GM21423 (cell line): ENCODE data around the gene PPL.

Experiments
- ATAC-seq: cut with Tn5 transposase; IDR thresholded peaks from one replicate; pipeline ENCODE4 v1.9.1; 2021; ENCODE audit warnings: mild to moderate bottlenecking, moderate library complexity; ENCODE audit not compliant: unreplicated experiment

Gene PPL

DNA sequence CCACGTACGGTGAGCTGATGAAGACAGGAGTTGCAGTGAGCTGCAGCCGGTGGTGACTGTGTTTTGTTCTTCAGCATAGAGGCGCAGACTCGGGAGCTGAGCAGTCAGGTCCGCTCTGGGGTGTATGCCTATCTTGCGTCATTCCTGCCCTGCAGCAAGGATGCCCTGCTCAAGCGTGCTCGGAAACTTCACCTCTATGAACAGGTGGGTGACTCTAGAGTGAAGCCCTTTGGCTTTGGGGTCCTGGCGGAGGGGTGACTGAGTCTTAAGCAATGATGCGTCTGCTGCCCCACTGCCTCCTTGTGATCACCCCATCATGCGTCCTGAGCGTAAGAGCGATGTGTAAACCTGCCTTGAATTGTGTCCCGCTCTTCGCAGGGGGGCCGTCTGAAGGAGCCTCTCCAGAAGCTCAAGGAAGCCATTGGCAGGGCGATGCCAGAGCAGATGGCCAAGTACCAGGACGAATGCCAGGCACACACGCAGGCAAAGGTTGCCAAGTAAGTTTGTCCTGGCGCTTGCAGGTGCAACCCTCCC is 66.7 kb downstream of the PPL start:
- no peak for ATAC-seq

DNA sequence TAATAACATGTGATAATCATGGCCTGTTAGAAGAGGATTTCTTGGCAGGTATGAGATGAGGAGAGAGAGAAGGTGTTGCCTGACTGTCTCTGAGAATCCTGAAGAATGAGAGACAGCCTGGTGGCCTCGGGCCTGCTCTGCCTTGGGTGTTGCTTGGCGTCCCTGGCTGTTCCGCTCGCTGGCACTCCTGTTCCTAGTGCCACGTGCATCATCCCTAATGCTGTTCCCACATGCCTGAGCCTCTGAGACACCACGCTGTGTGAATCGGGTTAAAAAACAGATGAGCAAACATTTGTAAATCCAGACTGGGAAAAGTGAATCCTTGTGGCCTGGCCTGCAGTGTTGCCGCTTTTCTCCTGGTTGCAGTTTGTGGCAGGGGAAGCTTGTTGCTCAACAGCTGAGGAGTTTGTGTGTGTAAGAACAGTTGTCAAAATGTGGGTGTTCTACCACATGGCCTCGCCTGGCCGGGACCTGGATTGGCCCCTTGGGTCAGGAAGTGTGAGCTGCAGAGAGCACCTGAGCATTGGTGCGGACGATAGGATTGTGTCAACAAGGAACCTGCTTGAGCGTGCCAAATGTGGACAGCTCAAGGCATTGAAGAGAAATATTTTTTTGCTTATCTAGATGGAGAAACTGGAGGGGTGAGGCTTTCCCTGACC is 67.7 kb downstream of the PPL start:
- ATAC-seq, result no peak

DNA sequence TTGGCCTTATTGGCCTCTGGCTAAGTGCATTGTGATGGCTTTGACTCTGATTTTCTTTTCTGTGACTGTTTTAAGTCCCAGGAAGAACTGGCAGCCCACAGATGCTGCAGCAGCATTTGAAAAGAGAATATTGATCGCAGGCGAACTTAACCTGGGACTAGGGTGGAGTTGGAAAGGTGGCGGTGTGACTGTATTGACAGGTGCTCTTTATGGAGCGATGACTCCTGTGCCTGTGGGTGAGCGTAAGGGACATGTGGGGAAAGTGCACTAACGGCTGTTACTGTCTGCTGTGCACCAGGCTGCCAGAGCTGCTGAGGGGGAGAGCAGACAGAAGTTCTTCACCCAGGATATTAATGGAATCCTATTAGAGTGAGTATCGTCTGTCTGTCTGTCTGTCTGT is 68.4 kb downstream of the PPL start:
- no peak for ATAC-seq

- ATAC-seq, result peak; percentile 67
Observed at GRCh38 chr16:4868026-4868425, 68.9 kb downstream of the PPL start.

DNA sequence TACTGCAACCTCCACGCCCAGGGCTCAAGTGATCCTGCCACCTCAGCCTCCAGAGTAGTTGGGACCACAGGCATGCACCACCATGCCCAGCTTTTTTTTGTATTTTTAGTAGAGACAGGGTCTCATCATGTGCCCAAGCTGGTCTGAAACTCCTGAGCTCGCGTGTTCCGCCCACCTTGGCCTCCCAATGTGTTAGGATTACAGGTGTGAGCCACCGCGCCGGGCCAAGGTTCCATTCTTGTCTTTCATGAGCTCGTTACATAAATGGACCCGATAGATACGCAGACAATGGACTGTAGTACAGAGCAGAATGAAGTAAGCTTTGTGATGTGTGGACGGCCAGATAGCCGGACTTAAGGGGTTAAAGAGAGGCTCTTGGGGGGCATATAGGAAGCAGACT is 70.4 kb downstream of the PPL start:
- no peak for ATAC-seq

GRCh38 chr16:4865231-4865860 is 71.6 kb downstream of the PPL start:
- ATAC-seq, result no peak

- no peak for ATAC-seq
Observed at GRCh38 chr16:4864728-4865127, 72.2 kb downstream of the PPL start.

GRCh38 chr16:4862639-4863038 is 74.3 kb downstream of the PPL start:
- no peak for ATAC-seq

- no peak for ATAC-seq
Observed at GRCh38 chr16:4860727-4861342, 76.1 kb downstream of the PPL start.

DNA sequence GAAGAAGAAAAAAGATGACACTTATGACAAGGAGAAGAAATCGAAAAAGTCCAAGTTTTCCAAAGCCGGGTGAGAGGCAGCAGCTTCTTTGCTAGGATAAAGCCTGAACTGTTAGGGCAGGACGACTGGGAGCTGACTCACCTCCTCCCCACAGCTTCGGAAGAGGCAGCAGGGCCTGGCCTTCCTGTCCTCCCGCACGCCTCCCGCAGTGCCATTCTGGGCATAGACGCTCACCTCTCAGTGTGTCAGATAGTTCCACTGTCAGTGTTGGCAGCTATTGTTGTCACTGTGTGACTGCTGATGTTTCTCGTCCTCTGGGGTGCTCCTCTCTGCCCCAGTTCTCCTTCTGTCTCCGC is 77.1 kb downstream of the PPL start:
- no peak for ATAC-seq

GRCh38 chr16:4859190-4859899 is 77.6 kb downstream of the PPL start:
- ATAC-seq, result no peak

- ATAC-seq, result no peak
Observed at GRCh38 chr16:4855804-4856203, 81.1 kb downstream of the PPL start.

DNA sequence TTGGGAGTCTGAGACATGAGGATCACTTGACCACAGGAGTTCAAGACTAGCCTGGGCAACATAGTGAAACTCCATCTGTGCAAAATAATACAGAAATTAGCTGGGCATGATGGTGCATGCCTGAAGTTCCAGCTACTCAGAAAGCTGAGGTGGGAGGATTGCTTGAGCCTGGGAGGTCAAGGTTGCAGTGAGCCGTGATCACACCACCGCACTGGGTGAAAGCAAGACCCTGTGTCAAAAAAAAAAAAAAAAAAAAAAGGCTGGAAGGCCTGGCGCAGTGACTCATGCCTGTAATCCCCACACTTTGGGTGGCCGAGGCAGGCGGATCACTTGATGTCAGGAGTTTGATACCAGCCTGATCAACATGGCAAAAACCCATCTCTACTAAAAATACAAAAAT is 81.6 kb downstream of the PPL start:
- no peak for ATAC-seq

GRCh38 chr16:4852221-4852872 is 84.6 kb downstream of the PPL start:
- ATAC-seq, result no peak

GRCh38 chr16:4850211-4850610 is 86.7 kb downstream of the PPL start:
- ATAC-seq, result no peak

- peak; percentile 9 for ATAC-seq
Observed at GRCh38 chr16:4847774-4848587, 89.0 kb downstream of the PPL start.

- ATAC-seq, result peak; percentile 86
Observed at GRCh38 chr16:4846901-4847773, 89.8 kb downstream of the PPL start, which contains the start of the genes GLYR1 and UBN1. GLYR1 (minus strand) TSS chr16:4847288; CDS start chr16:4847265, 23 bp downstream. UBN1 (plus strand) TSS chr16:4847481; CDS start chr16:4852918, 5,437 bp downstream.

DNA sequence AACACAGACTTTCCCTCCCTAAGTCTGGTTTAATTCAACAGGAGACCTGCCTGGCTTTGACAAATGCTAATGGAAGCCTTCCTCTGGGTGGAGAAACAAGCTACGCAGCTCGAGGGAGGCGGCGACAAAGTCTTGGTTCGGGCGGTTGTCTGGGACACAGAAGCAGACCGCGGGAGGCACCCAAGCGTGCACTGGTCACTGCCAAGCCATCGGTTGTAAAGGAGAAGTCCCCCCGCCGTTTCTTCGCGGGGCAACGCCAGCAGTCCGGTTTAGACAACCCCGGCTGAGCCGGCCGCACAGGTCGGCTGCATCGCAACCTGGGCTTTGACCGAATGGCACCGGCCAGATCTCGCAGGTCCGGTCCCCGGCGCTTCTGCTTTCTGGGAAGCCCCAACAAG is 90.4 kb downstream of the PPL start:
- ATAC-seq, result peak; percentile 24

GRCh38 chr16:4840984-4841383 is 96.0 kb downstream of the PPL start:
- ATAC-seq, result no peak
